ENCODE results near the gene GHITM.
A peak's percentile ranks its signal among the peaks of the same experiment; 100 is the strongest.
"Not testable (repeated sequence)": the region's sequence is repeated elsewhere in the genome, so short reads cannot be mapped to it uniquely, and the experiment has no call there.

GHITM gene

GRCh38 chr10:84139126-84140035 lies at the start of gene GHITM:
GHITM (plus strand) TSS chr10:84139509; CDS start chr10:84141501, 1,992 bp downstream.
- FAIRE-seq = peak; percentile 98

- no peak for FAIRE-seq
Measured at GRCh38 chr10:84095811-84096497, 43.4 kb upstream of the GHITM start.

- peak; percentile 77 for FAIRE-seq
Measured at GRCh38 chr10:84097787-84098353, 41.4 kb upstream of the GHITM start.

- no peak for FAIRE-seq
Measured at GRCh38 chr10:84098667-84099066, 40.6 kb upstream of the GHITM start.

GRCh38 chr10:84101042-84101441 lies 38.3 kb upstream of the GHITM start:
- FAIRE-seq = no peak

GRCh38 chr10:84108797-84109196 lies 30.5 kb upstream of the GHITM start:
- FAIRE-seq = no peak

GRCh38 chr10:84109772-84110171 lies 29.5 kb upstream of the GHITM start:
- FAIRE-seq = not testable (repeated sequence)

GRCh38 chr10:84113468-84113867 lies 25.8 kb upstream of the GHITM start:
- not testable (repeated sequence) for FAIRE-seq

GRCh38 chr10:84114088-84114667 lies 25.1 kb upstream of the GHITM start:
- no peak for FAIRE-seq

- FAIRE-seq = not testable (repeated sequence)
Measured at GRCh38 chr10:84117204-84117603, 22.1 kb upstream of the GHITM start.

GRCh38 chr10:84117686-84118394 lies 21.5 kb upstream of the GHITM start:
- FAIRE-seq = no peak

GRCh38 chr10:84118395-84119006 lies 20.8 kb upstream of the GHITM start:
- no peak for FAIRE-seq

GRCh38 chr10:84123362-84123761 lies 15.9 kb upstream of the GHITM start:
- FAIRE-seq = no peak

GRCh38 chr10:84125910-84126784 lies 13.2 kb upstream of the GHITM start:
- not testable (repeated sequence) for FAIRE-seq

GRCh38 chr10:84126785-84127167 lies 12.5 kb upstream of the GHITM start:
- FAIRE-seq = no peak

GRCh38 chr10:84135836-84136235 lies 3.5 kb upstream of the GHITM start:
- no peak for FAIRE-seq

GRCh38 chr10:84137811-84138210 lies 1.5 kb upstream of the GHITM start:
- FAIRE-seq = no peak

GRCh38 chr10:84138478-84139125 lies 707 bp upstream of the GHITM start:
- no peak for FAIRE-seq

GRCh38 chr10:84140036-84140379 lies 699 bp downstream of the GHITM start:
- no peak for FAIRE-seq

GRCh38 chr10:84147347-84147746 lies 8.0 kb downstream of the GHITM start:
- no peak for FAIRE-seq

Measured in endometrium (tissue), 2 donors.